Tibial nerve (tissue), 4 donors: Measurements from ENCODE around the gene RELB. TPM values are rescaled to one million over a fixed set of nuclear protein-coding genes. Genes with fewer than 3 reads are reported as not detected.

Source experiments
- DNase-seq, 2 donors: peaks; one replicate each; pipeline ENCODE4 v3.0.0-alpha.2; 2019; ENCODE audit warnings: low spot score in 2 of 2
- H3K27ac ChIP-seq, 4 donors: fragments of 200-600 bp; sonication (generic) in 3 of 4; one replicate each; pipeline ENCODE4 v1.5.1; 2017 to 2019; ENCODE audit warnings: mild to moderate bottlenecking in 1 of 4
- H3K27me3 ChIP-seq, 2 donors: fragments of 200-600 bp; sonication (generic) in 1 of 2; one replicate each; pipeline versions ENCODE4 v1.5.1 to v1.6.0; 2017 to 2019
- H3K36me3 ChIP-seq, 3 donors: fragments of 200-600 bp; sonication (generic); one replicate each; pipeline ENCODE4 v1.5.1; 2018 to 2019
- H3K4me1 ChIP-seq, 4 donors: fragments of 200-600 bp; sonication (generic) in 3 of 4; one replicate each; pipeline ENCODE4 v1.5.1; 2017 to 2019
- H3K4me3 ChIP-seq, 4 donors: fragments of 200-600 bp; sonication (generic) in 3 of 4; one replicate each; pipeline ENCODE4 v1.5.1; 2017 to 2019; ENCODE audit warnings: mild to moderate bottlenecking in 1 of 4, moderate library complexity in 1 of 4
- H3K9me3 ChIP-seq, 4 donors: fragments of 200-600 bp; sonication (generic) in 3 of 4; one replicate each; pipeline ENCODE4 v1.5.1; 2017 to 2019
- CTCF ChIP-seq, 5 experiments: fragments of 200-600 bp in 3 of 5; fragments of 450-650 bp in 2 of 5; sonication (generic) in 3 of 5; IDR thresholded peaks; one replicate each; pipeline ENCODE4 v1.5.1; 2016 to 2019; ENCODE audit warnings: antibody characterized with exemption in 5 of 5, mild to moderate bottlenecking in 3 of 5, moderate library complexity in 2 of 5
- EP300 ChIP-seq, 2 donors: sonication (generic); formaldehyde crosslinking; IDR thresholded peaks; one replicate each; pipeline ENCODE4 v1.6.1; 2017; ENCODE audit warnings: antibody characterized with exemption in 2 of 2, mild to moderate bottlenecking in 1 of 2
- POLR2A ChIP-seq, 2 donors: fragments of 450-650 bp; IDR thresholded peaks; one replicate each; pipeline ENCODE4 v1.6.1; 2017; ENCODE audit warnings: antibody characterized with exemption in 2 of 2, mild to moderate bottlenecking in 2 of 2, moderate library complexity in 2 of 2
- WGBS, 2 donors: methylation state at CpG; one replicate each; pipeline ENCODE4 v1.1.5; 2018; 5-methylcytosine and 5-hydroxymethylcytosine counted together
- total RNA-seq, 4 donors: library from RNA; depleted of rRNA; stranded (reverse); fragments of >200 nt; gene quantifications; one replicate each; pipeline ENCODE4 v1.1.0, GENCODE V29; 2016

The RELB gene
- total RNA-seq, 4 donors from 2014 or later = 4.2 to 14.9 (median 9.9) TPM

DNA sequence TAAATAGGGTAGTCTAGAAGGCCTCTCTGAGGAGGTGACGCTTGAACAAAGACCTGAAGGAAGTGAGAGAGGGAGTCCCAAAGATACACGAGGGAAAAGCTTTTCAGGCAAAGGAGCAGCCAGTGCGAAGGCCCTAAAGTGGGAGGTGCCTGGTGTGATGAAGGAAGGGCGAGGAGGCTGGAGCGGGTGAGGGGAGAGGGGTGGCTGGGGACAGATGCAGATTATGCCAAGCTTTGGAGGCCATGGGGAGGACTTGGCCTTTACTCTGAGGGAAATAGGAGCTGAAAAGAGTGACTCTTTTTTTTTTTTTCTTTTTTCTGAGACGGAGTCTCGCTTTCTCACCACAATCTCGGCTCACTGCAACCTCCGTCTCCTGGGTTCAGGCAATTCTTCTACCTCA lies 43.2 kb upstream of the RELB start:
- Histone ChIP-seq H3K36me3 (peaks cover 0 to 33% (median 2%) of the 10 kb centered on the region in 3 donors), H3K4me1 (peaks cover 0 to 71% (median 25%) of the 10 kb centered on the region in 4 donors), H3K9me3 (no peaks in the 10 kb centered on the region), H3K27me3 (no peaks in the 10 kb centered on the region), H3K27ac (no peak overlapping the region), H3K4me3 (no peak overlapping the region)
- WGBS, 2 donors = 72 to 73% methylated on average over 9 of the region's 9 CpGs
- no peak for TF ChIP-seq EP300 (IDR thresholded peaks at IDR 0.05)
- no peak for TF ChIP-seq CTCF (IDR thresholded peaks at IDR 0.05)
- TF ChIP-seq POLR2A (IDR thresholded peaks at IDR 0.05) = no peak
- DNase-seq = no peak

DNA sequence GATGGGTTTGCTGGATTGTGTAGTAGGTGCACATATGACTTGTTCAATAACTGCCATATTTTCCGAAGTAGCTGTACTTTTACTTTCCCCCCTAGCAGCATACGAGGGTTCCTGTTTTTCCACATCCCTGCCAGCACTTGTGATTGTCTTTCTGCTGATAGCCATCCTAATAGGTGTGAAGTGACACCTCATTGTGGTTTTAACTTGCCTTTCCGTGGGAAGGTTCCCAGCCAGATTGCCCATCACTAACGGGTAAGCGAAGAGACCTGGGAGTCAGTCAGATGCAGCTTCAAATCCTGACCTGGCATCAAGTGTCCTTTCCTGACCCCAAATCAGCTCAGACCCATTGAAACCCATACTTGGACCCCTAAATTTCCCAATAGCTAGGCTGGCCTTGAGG lies 41.6 kb upstream of the RELB start:
- TF ChIP-seq EP300 (IDR thresholded peaks at IDR 0.05) (no peak), CTCF (IDR thresholded peaks at IDR 0.05) (no peak), POLR2A (IDR thresholded peaks at IDR 0.05) (no peak)
- Histone ChIP-seq H3K27ac (no peak overlapping the region), H3K36me3 (peaks cover 0 to 49% (median 2%) of the 10 kb centered on the region in 3 donors), H3K4me1 (peaks cover 0 to 58% (median 21%) of the 10 kb centered on the region in 4 donors), H3K4me3 (no peak overlapping the region), H3K27me3 (no peaks in the 10 kb centered on the region), H3K9me3 (no peaks in the 10 kb centered on the region)
- DNase-seq = no peak
- WGBS, 2 donors = 72 to 87% methylated on average over 5 of the region's 5 CpGs

- WGBS, 2 donors = 71 to 79% methylated on average over 8 of the region's 8 CpGs
- no peak overlapping the region for H3K4me3 ChIP-seq
Measured at GRCh38 chr19:44960906-44961728, 40.1 kb upstream of the RELB start.

GRCh38 chr19:44961821-44962220 lies 39.4 kb upstream of the RELB start:
- H3K9me3 ChIP-seq = no peaks in the 10 kb centered on the region
- peaks cover 2 to 70% (median 4%) of the 10 kb centered on the region in 3 donors for H3K36me3 ChIP-seq
- no peaks in the 10 kb centered on the region for H3K27me3 ChIP-seq
- DNase-seq = no peak
- TF ChIP-seq EP300 (IDR thresholded peaks at IDR 0.05) (no peak), POLR2A (IDR thresholded peaks at IDR 0.05) (no peak), CTCF (IDR thresholded peaks at IDR 0.05) (no peak)
- H3K4me1 ChIP-seq = peaks cover 0 to 46% (median 9%) of the 10 kb centered on the region in 4 donors
- H3K27ac ChIP-seq = no peak overlapping the region
- no peak overlapping the region for H3K4me3 ChIP-seq
- 90 to 95% methylated on average over 8 of the region's 8 CpGs for WGBS, 2 donors

More at GRCh38 chr19:44960906-44961728, 40.1 kb upstream of the RELB start:
- H3K27ac ChIP-seq = peak overlapping the region in 1 of 4 donors; percentile 34
- no peaks in the 10 kb centered on the region for H3K9me3 ChIP-seq
- TF ChIP-seq POLR2A (IDR thresholded peaks at IDR 0.05) (no peak), EP300 (IDR thresholded peaks at IDR 0.05) (no peak), CTCF (IDR thresholded peaks at IDR 0.05) (no peak)
- peaks cover 2 to 63% (median 4%) of the 10 kb centered on the region in 3 donors for H3K36me3 ChIP-seq
- no peaks in the 10 kb centered on the region for H3K27me3 ChIP-seq
- peaks cover 0 to 53% (median 16%) of the 10 kb centered on the region in 4 donors for H3K4me1 ChIP-seq
- no peak for DNase-seq

GRCh38 chr19:44968118-44968517 lies 33.1 kb upstream of the RELB start:
- TF ChIP-seq POLR2A (IDR thresholded peaks at IDR 0.05) (no peak), EP300 (IDR thresholded peaks at IDR 0.05) (no peak), CTCF (IDR thresholded peaks at IDR 0.05) (no peak)
- peaks cover 0 to 79% (median 4%) of the 10 kb centered on the region in 3 donors for H3K36me3 ChIP-seq
- H3K9me3 ChIP-seq = no peaks in the 10 kb centered on the region
- H3K4me3 ChIP-seq = no peak overlapping the region
- no peak overlapping the region for H3K27ac ChIP-seq
- H3K4me1 ChIP-seq = no peaks in the 10 kb centered on the region
- 85 to 91% methylated on average over 5 of the region's 5 CpGs for WGBS, 2 donors
- no peak for DNase-seq
- no peaks in the 10 kb centered on the region for H3K27me3 ChIP-seq
